ENCODE measurements around the gene LRP5.

LRP5 gene

DNA sequence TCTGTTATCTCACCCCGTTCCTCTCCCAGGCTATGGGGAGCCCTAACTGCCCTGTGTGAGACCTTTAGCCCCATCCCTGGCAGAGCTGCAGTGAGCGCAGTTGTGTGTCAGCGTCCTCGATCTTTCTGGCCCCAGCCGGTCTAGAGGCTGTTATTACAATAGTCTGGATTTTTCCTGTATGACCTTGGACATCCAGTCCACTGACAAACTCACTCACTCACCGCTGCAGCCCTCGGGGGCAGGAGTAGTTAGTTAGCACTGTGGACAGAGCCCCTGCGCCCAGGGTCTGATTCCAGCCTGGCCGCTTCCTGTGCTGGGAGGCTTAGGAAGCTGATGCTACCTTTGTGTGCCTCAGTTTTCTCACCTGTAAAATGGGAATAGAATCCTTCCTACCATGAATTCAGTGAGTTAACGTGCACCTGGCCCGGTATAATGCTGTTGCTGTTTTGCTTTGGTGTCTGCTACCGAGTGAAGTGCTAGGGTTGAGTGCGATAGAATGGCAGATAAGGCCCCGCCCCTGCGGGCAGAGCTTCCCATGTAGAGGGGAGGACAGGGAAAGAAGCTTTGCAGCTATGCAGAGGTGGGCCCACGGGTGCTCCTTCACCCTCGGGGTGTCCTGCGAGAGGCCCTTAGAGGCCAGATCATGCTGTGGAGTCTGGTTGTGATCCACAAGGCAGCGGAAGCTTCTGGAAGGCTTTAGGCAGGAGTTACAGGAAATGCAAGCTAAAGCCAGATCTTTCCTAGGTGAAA lies 3.0 kb downstream of the LRP5 start:
- TF ChIP-seq CTCF (conservative IDR thresholded peaks at IDR 0.05; ENCODE audit: low read length) (no peak), EZH2phosphoT487 (IDR thresholded peaks at IDR 0.05; ENCODE audit: borderline replicate concordance) (no peak)
- peaks cover 36% of the 10 kb centered on the region for H3K4me1 ChIP-seq (ENCODE audit: insufficient read depth, low read length, poor library complexity, severe bottlenecking)
- H3K36me3 ChIP-seq (ENCODE audit: insufficient read depth, low read length): no peaks in the 10 kb centered on the region
- no peak overlapping the region for H2AFZ ChIP-seq (ENCODE audit: low read length)
- H4K20me1 ChIP-seq (ENCODE audit: insufficient read depth, low read length, poor library complexity, severe bottlenecking): peaks cover 21% of the 10 kb centered on the region
- peak overlapping the region; percentile 81 for H3K4me3 ChIP-seq (ENCODE audit: low read length, poor library complexity, severe bottlenecking)
- no peaks in the 10 kb centered on the region for H3K27me3 ChIP-seq (ENCODE audit: insufficient read depth, low read length, poor library complexity, severe bottlenecking)
- no peaks in the 10 kb centered on the region for H3K9me2 ChIP-seq (replicated peaks; ENCODE audit: low read depth, low read length)
- H3F3A ChIP-seq (ENCODE audit: low read depth): peaks cover 11% of the 10 kb centered on the region
- H3K9me3 ChIP-seq (ENCODE audit: insufficient read depth, low read depth, low read length): no peaks in the 10 kb centered on the region
- H3K9ac ChIP-seq (ENCODE audit: low read depth, low read length, poor library complexity, severe bottlenecking): peak overlapping the region; percentile 81
- H3K4me2 ChIP-seq (ENCODE audit: low read depth, low read length, poor library complexity, severe bottlenecking): peak overlapping the region; percentile 87
- peaks cover 72% of the 10 kb centered on the region for H3K79me2 ChIP-seq (ENCODE audit: insufficient read depth, low read length)

DNA sequence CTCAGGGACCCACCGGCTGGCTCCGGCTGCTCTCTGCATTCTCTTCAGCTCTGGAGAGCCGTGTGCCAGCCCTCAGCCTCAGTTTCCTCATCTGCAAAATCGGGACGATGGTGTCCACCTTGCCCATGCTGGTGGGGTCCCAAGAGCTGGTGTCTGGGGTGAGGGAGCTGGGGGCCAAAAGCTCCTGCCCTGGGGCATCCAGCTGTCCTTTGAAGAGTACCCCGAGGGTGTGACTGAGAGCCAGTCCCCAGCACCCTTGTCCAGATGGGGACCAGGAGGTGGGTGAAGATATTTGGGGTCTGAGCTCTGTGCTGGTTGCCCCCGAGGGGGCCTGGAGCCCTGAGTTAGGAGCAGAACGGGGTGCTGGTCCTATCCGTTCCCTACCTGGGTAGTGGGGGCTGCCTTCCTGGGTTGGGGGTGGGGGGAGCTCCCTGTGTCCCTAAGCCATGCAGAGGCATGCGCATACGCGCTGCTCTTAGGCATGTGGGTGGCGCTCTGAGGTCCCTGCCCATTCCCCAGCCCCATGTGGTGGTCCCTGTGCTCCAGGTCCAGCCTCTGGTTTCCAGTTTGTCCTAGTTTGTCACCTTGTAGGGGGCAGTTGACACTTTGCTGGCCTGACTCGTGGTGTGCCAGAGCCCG lies 4.9 kb downstream of the LRP5 start:
- TF ChIP-seq EZH2phosphoT487 (IDR thresholded peaks at IDR 0.05; ENCODE audit: borderline replicate concordance) (no peak), CTCF (conservative IDR thresholded peaks at IDR 0.05; ENCODE audit: low read length) (no peak)
- no peak overlapping the region for H2AFZ ChIP-seq (ENCODE audit: low read length)
- H4K20me1 ChIP-seq (ENCODE audit: insufficient read depth, low read length, poor library complexity, severe bottlenecking): peaks cover 24% of the 10 kb centered on the region
- peak overlapping the region; percentile 9 for H3K4me3 ChIP-seq (ENCODE audit: low read length, poor library complexity, severe bottlenecking)
- H3K4me2 ChIP-seq (ENCODE audit: low read depth, low read length, poor library complexity, severe bottlenecking): peak overlapping the region; percentile 33
- no peaks in the 10 kb centered on the region for H3K9me2 ChIP-seq (replicated peaks; ENCODE audit: low read depth, low read length)
- peaks cover 91% of the 10 kb centered on the region for H3K79me2 ChIP-seq (ENCODE audit: insufficient read depth, low read length)
- no peaks in the 10 kb centered on the region for H3K9me3 ChIP-seq (ENCODE audit: insufficient read depth, low read depth, low read length)
- H3K27me3 ChIP-seq (ENCODE audit: insufficient read depth, low read length, poor library complexity, severe bottlenecking): no peaks in the 10 kb centered on the region
- H3K9ac ChIP-seq (ENCODE audit: low read depth, low read length, poor library complexity, severe bottlenecking): peak overlapping the region; percentile 41
- peaks cover 43% of the 10 kb centered on the region for H3K4me1 ChIP-seq (ENCODE audit: insufficient read depth, low read length, poor library complexity, severe bottlenecking)
- H3K36me3 ChIP-seq (ENCODE audit: insufficient read depth, low read length): no peaks in the 10 kb centered on the region
- no peaks in the 10 kb centered on the region for H3F3A ChIP-seq (ENCODE audit: low read depth)

GRCh38 chr11:68321293-68322051 lies 9.1 kb downstream of the LRP5 start:
- peak overlapping the region; percentile 11 for H3K4me2 ChIP-seq (ENCODE audit: low read depth, low read length, poor library complexity, severe bottlenecking)
- H3K4me1 ChIP-seq (ENCODE audit: insufficient read depth, low read length, poor library complexity, severe bottlenecking): peaks cover 46% of the 10 kb centered on the region
- no peak overlapping the region for H3K9ac ChIP-seq (ENCODE audit: low read depth, low read length, poor library complexity, severe bottlenecking)

More at GRCh38 chr11:68321293-68322051, 9.1 kb downstream of the LRP5 start:
- H3K27me3 ChIP-seq (ENCODE audit: insufficient read depth, low read length, poor library complexity, severe bottlenecking): no peaks in the 10 kb centered on the region
- no peak for TF ChIP-seq EZH2phosphoT487 (IDR thresholded peaks at IDR 0.05; ENCODE audit: borderline replicate concordance)
- TF ChIP-seq CTCF (conservative IDR thresholded peaks at IDR 0.05; ENCODE audit: low read length): no peak
- no peaks in the 10 kb centered on the region for H3K36me3 ChIP-seq (ENCODE audit: insufficient read depth, low read length)
- peaks cover 98% of the 10 kb centered on the region for H3K79me2 ChIP-seq (ENCODE audit: insufficient read depth, low read length)
- no peaks in the 10 kb centered on the region for H3F3A ChIP-seq (ENCODE audit: low read depth)
- H3K9me3 ChIP-seq (ENCODE audit: insufficient read depth, low read depth, low read length): no peaks in the 10 kb centered on the region
- no peaks in the 10 kb centered on the region for H3K9me2 ChIP-seq (replicated peaks; ENCODE audit: low read depth, low read length)
- no peak overlapping the region for H2AFZ ChIP-seq (ENCODE audit: low read length)
- H4K20me1 ChIP-seq (ENCODE audit: insufficient read depth, low read length, poor library complexity, severe bottlenecking): peaks cover 11% of the 10 kb centered on the region
- no peak overlapping the region for H3K4me3 ChIP-seq (ENCODE audit: low read length, poor library complexity, severe bottlenecking)

Measured in Loucy (cell line).